HCT116 (cell line): ENCODE measurements around the gene STK32C. TPM values are rescaled to one million over a fixed set of nuclear protein-coding genes. Genes with fewer than 3 reads are reported as not detected.

Source experiments
- ATAC-seq: fragments of 200-7000 bp; cut with Tn5 transposase; 2 replicates; pipeline ENCODE4 v1.9.1; 2020; ENCODE audit warnings: mild to moderate bottlenecking, moderate library complexity
- BruUV-seq: library from RNA; stranded (reverse); fragments of 400-500 nt; replicated peaks from 2 replicates; lab custom pipeline; 2021; lab: Mats Ljungman, UMichigan
- CTCF ChIA-PET: fragments of 300-600 bp; sonication (Branson Sonifier 250); formaldehyde crosslinking; loops from one replicate; lab custom pipeline; 2021; ENCODE audit warnings: antibody characterized with exemption; lab: Charles Lee
- POLR2A ChIA-PET: fragments of 300-600, 350-600 bp; sonication (Branson Sonifier 250); formaldehyde crosslinking; loops from one replicate; lab custom pipeline; 2021; ENCODE audit warnings: antibody characterized with exemption; lab: Charles Lee
- RAD21 ChIA-PET, 2 experiments: fragments of 300-600 bp; sonication (Branson Sonifier 250); formaldehyde crosslinking; loops; one replicate each; lab custom pipeline; 2023; ENCODE audit warnings: low total read pairs in 2 of 2; ENCODE audit not compliant: uncharacterized antibody in 2 of 2, unreplicated experiment in 2 of 2, low non-redundant PET in 1 of 2; lab: Charles Lee
- DNase-seq: peaks from one replicate; pipeline ENCODE4 v3.0.0-alpha.2; 2010; ENCODE audit warnings: low read depth, low spot score
- H2AFZ ChIP-seq: fragments of 200-600 bp; shearing (Covaris generic), sonication (generic); 2 replicates; pipeline ENCODE4 v1.6.1; 2017; ENCODE audit warnings: low read depth, mixed run types, mixed read lengths, antibody characterized with exemption, low read length; ENCODE audit not compliant: poor library complexity, severe bottlenecking
- H3K27ac ChIP-seq: 2 replicates; pipeline ENCODE4 v1.5.1; 2012; ENCODE audit warnings: low read depth, low read length
- H3K27me3 ChIP-seq: fragments of 200-600 bp; sonication (generic); 2 replicates; pipeline ENCODE4 v1.6.1; 2016; ENCODE audit warnings: mixed run types, low read length, mixed read lengths; ENCODE audit not compliant: insufficient read depth
- H3K36me3 ChIP-seq, 2 experiments: fragments of 200-500 bp in 1 of 2; fragments of 200-600 bp in 1 of 2; sonication (Bioruptor generic) in 1 of 2; sonication (generic) in 1 of 2; 2 replicates each; pipeline versions ENCODE4 v1.5.1 to v1.6.1; 2014 to 2016; ENCODE audit warnings: low read length in 2 of 2, inconsistent platforms in 1 of 2, mixed read lengths in 1 of 2, mixed run types in 1 of 2; ENCODE audit not compliant: insufficient read depth in 2 of 2, control insufficient read depth in 1 of 2
- H3K4me1 ChIP-seq, 2 experiments: fragments of 200-600 bp in 1 of 2; sonication (generic) in 1 of 2; 2 replicates each; pipeline versions ENCODE4 v1.5.1 to v1.6.1; 2012 to 2017; ENCODE audit warnings: low read length in 2 of 2, inconsistent platforms in 1 of 2, mild to moderate bottlenecking in 1 of 2, mixed read lengths in 1 of 2, mixed run types in 1 of 2, moderate library complexity in 1 of 2; ENCODE audit not compliant: insufficient read depth in 2 of 2, control insufficient read depth in 1 of 2
- H3K4me2 ChIP-seq: fragments of 200-600 bp; sonication (generic); 2 replicates; pipeline ENCODE4 v1.6.1; 2017; ENCODE audit warnings: mixed run types, low read length, mixed read lengths
- H3K4me3 ChIP-seq, 2 experiments: fragments of 200-600 bp in 1 of 2; sonication (generic) in 1 of 2; replicated peaks in 1 of 2; 2 replicates each; pipeline ENCODE4 v1.5.1; 2011 to 2016; ENCODE audit warnings: low read length in 2 of 2, control low read depth in 1 of 2, low read depth in 1 of 2, mild to moderate bottlenecking in 1 of 2, mixed read lengths in 1 of 2, mixed run types in 1 of 2
- H3K79me2 ChIP-seq: fragments of 200-600 bp; sonication (generic); 2 replicates; pipeline ENCODE4 v1.6.1; 2017; ENCODE audit warnings: mild to moderate bottlenecking, mixed run types, low read length, moderate library complexity, mixed read lengths; ENCODE audit not compliant: insufficient read depth
- H3K9ac ChIP-seq: fragments of 200-600 bp; sonication (generic); 2 replicates; pipeline ENCODE4 v1.6.1; 2016; ENCODE audit warnings: low read length, mixed read lengths
- H3K9me2 ChIP-seq: fragments of 200-600 bp; sonication (generic), shearing (Covaris generic); 2 replicates; pipeline ENCODE4 v1.6.1; 2017; ENCODE audit warnings: mixed run types, mild to moderate bottlenecking, moderate library complexity; ENCODE audit not compliant: insufficient read depth
- H3K9me3 ChIP-seq, 2 experiments: fragments of 200-500 bp in 1 of 2; fragments of 200-600 bp in 1 of 2; sonication (Bioruptor generic) in 1 of 2; sonication (generic) in 1 of 2; 2 replicates each; pipeline ENCODE4 v1.6.1; 2014 to 2017; ENCODE audit warnings: low read length in 2 of 2, mixed read lengths in 2 of 2, inconsistent platforms in 1 of 2, low read depth in 1 of 2, mild to moderate bottlenecking in 1 of 2, mixed run types in 1 of 2, moderate library complexity in 1 of 2; ENCODE audit not compliant: control insufficient read depth in 1 of 2, insufficient read depth in 1 of 2
- H4K20me1 ChIP-seq: fragments of 200-600 bp; sonication (generic), shearing (Covaris generic); 2 replicates; pipeline ENCODE4 v1.6.1; 2017; ENCODE audit warnings: mixed run types, mild to moderate bottlenecking, moderate library complexity; ENCODE audit not compliant: insufficient read depth
- CBX3 ChIP-seq: IDR thresholded peaks from 2 replicates; pipeline ENCODE4 v1.6.1; 2012; ENCODE audit warnings: low read depth
- CEBPB ChIP-seq: IDR thresholded peaks from 2 replicates; pipeline ENCODE4 v1.6.1; 2012; ENCODE audit warnings: low read depth
- EGR1 ChIP-seq: IDR thresholded peaks from 2 replicates; pipeline ENCODE4 v1.6.1; 2012; ENCODE audit warnings: low read depth
- EZH2 ChIP-seq: fragments of 200-600 bp; sonication (generic); IDR thresholded peaks from 2 replicates; pipeline ENCODE4 v1.6.1; 2017; ENCODE audit warnings: antibody characterized with exemption, mixed run types
- FOSL1 ChIP-seq: IDR thresholded peaks from 2 replicates; pipeline ENCODE4 v1.6.1; 2012; ENCODE audit warnings: low read depth
- SIN3A ChIP-seq: IDR thresholded peaks from 2 replicates; pipeline ENCODE4 v1.6.1; 2012; ENCODE audit warnings: low read depth
- SP1 ChIP-seq: IDR thresholded peaks from 2 replicates; pipeline ENCODE4 v1.6.1; 2012; ENCODE audit warnings: low read depth
- TCF7L2 ChIP-seq: IDR thresholded peaks from 2 replicates; pipeline ENCODE4 v1.7.0; 2011; ENCODE audit warnings: borderline replicate concordance, inconsistent platforms; ENCODE audit not compliant: insufficient read depth, insufficient read length; ENCODE audit errors: extremely low read depth
- YY1 ChIP-seq: IDR thresholded peaks from 2 replicates; pipeline ENCODE4 v1.6.1; 2011; ENCODE audit warnings: low read length, low read depth, moderate library complexity, mild to moderate bottlenecking; ENCODE audit not compliant: insufficient replicate concordance; ENCODE audit errors: extremely low read depth
- ZFX ChIP-seq: fragments of 450-650 bp; IDR thresholded peaks from 2 replicates; pipeline ENCODE4 v1.6.1; 2017
- ZNF274 ChIP-seq: fragments of 200-500 bp; sonication (Bioruptor generic); IDR thresholded peaks from 2 replicates; pipeline ENCODE4 v1.6.1; 2014; ENCODE audit warnings: mild to moderate bottlenecking, low read depth, low read length, inconsistent platforms
- intact Hi-C: fragments of 100-400 bp; cut with micrococcal nuclease; formaldehyde crosslinking; loops from 2 replicates; pipeline ENCODE4 v1.10.0; 2022
- total RNA-seq: library from RNA; stranded (reverse); gene quantifications from one replicate; pipeline ENCODE4 v1.2.1, GENCODE V29; 2021; ENCODE audit not compliant: unreplicated experiment
- TF ChIP-seq, protein P1 (sequence below): IDR thresholded peaks from 2 replicates; pipeline ENCODE4 v1.6.1; 2012; ENCODE audit warnings: low read depth
- TF ChIP-seq, protein P2 (sequence below): IDR thresholded peaks from 2 replicates; pipeline ENCODE4 v1.6.1; 2011; ENCODE audit warnings: mild to moderate bottlenecking, low read length, moderate library complexity; ENCODE audit not compliant: insufficient replicate concordance; ENCODE audit errors: extremely low read depth
- TF ChIP-seq, protein P3 (sequence below), 3 experiments: fragments of 200-600 bp in 1 of 3; sonication (generic) in 1 of 3; IDR thresholded peaks in 2 of 3; conservative IDR thresholded peaks in 1 of 3; 2 replicates each; pipeline ENCODE4 v1.5.1; 2012 to 2017; ENCODE audit warnings: low read depth in 2 of 3, low read length in 2 of 3, antibody characterized with exemption in 1 of 3, borderline replicate concordance in 1 of 3, control low read depth in 1 of 3, mild to moderate bottlenecking in 1 of 3, mixed read lengths in 1 of 3, mixed run types in 1 of 3, moderate library complexity in 1 of 3; ENCODE audit not compliant: insufficient read depth in 1 of 3

STK32C gene
- total RNA-seq, 1 experiment from 2014 or later: 29.7 TPM

DNA sequence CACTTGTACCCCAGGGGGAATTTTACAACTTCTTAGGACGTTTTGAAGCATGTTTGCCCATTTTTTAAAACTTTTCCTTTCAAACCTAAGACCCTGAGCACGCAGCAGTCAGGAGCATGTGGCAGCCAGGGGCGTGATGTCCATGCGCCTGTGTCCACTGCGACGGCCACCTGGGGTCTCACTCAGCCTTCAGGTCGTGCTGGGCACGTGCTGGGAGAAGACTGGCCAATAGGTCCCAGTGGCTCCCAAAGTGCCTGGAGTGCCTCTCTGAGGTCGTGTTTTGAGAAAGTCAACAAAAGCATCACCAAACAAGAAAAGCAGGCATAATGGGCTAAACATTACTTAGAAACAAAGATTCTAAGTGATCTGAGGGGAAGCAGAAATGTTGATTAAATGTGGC is 39.1 kb upstream of the STK32C start:
- BruUV-seq: no TSS peak
- CTCF ChIA-PET: no interaction called here
- Histone ChIP-seq H3K79me2 (no peaks in the 10 kb centered on the region), H3K4me3 (no peak overlapping the region), H3K27ac (no peak overlapping the region), H3K9ac (no peak overlapping the region), H4K20me1 (no peaks in the 10 kb centered on the region), H3K27me3 (no peaks in the 10 kb centered on the region), H3K4me1 (no peaks in the 10 kb centered on the region), H3K9me2 (no peaks in the 10 kb centered on the region), H3K9me3 (no peaks in the 10 kb centered on the region), H3K4me2 (no peak overlapping the region), H2AFZ (no peak overlapping the region), H3K36me3 (no peaks in the 10 kb centered on the region)
- TF ChIP-seq, protein P1, sequence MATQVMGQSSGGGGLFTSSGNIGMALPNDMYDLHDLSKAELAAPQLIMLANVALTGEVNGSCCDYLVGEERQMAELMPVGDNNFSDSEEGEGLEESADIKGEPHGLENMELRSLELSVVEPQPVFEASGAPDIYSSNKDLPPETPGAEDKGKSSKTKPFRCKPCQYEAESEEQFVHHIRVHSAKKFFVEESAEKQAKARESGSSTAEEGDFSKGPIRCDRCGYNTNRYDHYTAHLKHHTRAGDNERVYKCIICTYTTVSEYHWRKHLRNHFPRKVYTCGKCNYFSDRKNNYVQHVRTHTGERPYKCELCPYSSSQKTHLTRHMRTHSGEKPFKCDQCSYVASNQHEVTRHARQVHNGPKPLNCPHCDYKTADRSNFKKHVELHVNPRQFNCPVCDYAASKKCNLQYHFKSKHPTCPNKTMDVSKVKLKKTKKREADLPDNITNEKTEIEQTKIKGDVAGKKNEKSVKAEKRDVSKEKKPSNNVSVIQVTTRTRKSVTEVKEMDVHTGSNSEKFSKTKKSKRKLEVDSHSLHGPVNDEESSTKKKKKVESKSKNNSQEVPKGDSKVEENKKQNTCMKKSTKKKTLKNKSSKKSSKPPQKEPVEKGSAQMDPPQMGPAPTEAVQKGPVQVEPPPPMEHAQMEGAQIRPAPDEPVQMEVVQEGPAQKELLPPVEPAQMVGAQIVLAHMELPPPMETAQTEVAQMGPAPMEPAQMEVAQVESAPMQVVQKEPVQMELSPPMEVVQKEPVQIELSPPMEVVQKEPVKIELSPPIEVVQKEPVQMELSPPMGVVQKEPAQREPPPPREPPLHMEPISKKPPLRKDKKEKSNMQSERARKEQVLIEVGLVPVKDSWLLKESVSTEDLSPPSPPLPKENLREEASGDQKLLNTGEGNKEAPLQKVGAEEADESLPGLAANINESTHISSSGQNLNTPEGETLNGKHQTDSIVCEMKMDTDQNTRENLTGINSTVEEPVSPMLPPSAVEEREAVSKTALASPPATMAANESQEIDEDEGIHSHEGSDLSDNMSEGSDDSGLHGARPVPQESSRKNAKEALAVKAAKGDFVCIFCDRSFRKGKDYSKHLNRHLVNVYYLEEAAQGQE: no peak
- TF ChIP-seq ZFX: no peak
- no peak for TF ChIP-seq YY1
- no peak for TF ChIP-seq FOSL1
- no peak for TF ChIP-seq TCF7L2
- TF ChIP-seq EZH2: no peak
- TF ChIP-seq, protein P2, sequence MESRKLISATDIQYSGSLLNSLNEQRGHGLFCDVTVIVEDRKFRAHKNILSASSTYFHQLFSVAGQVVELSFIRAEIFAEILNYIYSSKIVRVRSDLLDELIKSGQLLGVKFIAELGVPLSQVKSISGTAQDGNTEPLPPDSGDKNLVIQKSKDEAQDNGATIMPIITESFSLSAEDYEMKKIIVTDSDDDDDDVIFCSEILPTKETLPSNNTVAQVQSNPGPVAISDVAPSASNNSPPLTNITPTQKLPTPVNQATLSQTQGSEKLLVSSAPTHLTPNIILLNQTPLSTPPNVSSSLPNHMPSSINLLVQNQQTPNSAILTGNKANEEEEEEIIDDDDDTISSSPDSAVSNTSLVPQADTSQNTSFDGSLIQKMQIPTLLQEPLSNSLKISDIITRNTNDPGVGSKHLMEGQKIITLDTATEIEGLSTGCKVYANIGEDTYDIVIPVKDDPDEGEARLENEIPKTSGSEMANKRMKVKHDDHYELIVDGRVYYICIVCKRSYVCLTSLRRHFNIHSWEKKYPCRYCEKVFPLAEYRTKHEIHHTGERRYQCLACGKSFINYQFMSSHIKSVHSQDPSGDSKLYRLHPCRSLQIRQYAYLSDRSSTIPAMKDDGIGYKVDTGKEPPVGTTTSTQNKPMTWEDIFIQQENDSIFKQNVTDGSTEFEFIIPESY: no peak
- TF ChIP-seq EGR1: no peak
- TF ChIP-seq ZNF274: no peak
- TF ChIP-seq, protein P3, sequence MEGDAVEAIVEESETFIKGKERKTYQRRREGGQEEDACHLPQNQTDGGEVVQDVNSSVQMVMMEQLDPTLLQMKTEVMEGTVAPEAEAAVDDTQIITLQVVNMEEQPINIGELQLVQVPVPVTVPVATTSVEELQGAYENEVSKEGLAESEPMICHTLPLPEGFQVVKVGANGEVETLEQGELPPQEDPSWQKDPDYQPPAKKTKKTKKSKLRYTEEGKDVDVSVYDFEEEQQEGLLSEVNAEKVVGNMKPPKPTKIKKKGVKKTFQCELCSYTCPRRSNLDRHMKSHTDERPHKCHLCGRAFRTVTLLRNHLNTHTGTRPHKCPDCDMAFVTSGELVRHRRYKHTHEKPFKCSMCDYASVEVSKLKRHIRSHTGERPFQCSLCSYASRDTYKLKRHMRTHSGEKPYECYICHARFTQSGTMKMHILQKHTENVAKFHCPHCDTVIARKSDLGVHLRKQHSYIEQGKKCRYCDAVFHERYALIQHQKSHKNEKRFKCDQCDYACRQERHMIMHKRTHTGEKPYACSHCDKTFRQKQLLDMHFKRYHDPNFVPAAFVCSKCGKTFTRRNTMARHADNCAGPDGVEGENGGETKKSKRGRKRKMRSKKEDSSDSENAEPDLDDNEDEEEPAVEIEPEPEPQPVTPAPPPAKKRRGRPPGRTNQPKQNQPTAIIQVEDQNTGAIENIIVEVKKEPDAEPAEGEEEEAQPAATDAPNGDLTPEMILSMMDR (IDR thresholded peaks at IDR 0.05 in 2 of 3, conservative IDR thresholded peaks at IDR 0.05 in 1 of 3; ENCODE audit: borderline replicate concordance in 1 of 3, insufficient read depth in 1 of 3, low read depth in 2 of 3, low read length in 2 of 3): no peak
- TF ChIP-seq SIN3A: no peak
- no peak for TF ChIP-seq SP1
- no peak for TF ChIP-seq CEBPB
- no peak for TF ChIP-seq CBX3
- DNase-seq (no peak), ATAC-seq (no peak)
- intact Hi-C loops: no loop called here
- POLR2A ChIA-PET: no interaction called here
- RAD21 ChIA-PET: no interaction called here
